GM12864 (cell line): Measurements from ENCODE around the gene HRH2.

ENCODE experiments used
- DNase-seq: peaks from one replicate; pipeline ENCODE4 v3.0.0-alpha.2; 2011; ENCODE audit warnings: low read depth
- H3K4me3 ChIP-seq: 2 replicates; pipeline ENCODE4 v1.5.1; 2011; ENCODE audit warnings: mild to moderate bottlenecking, low read depth, low read length, control low read depth
- CTCF ChIP-seq: IDR thresholded peaks from 2 replicates; pipeline ENCODE4 v1.5.1; 2011; ENCODE audit warnings: low read depth, mild to moderate bottlenecking, moderate library complexity, low read length, control low read depth, inconsistent platforms; ENCODE audit errors: missing control alignments

Gene HRH2

GRCh38 chr5:175675873-175676272 is 18.0 kb downstream of the HRH2 start:
- DNase-seq: no peak
- TF ChIP-seq CTCF: no peak
- H3K4me3 ChIP-seq: no peak overlapping the region

- no peak for TF ChIP-seq CTCF
- H3K4me3 ChIP-seq: no peak overlapping the region
- no peak for DNase-seq
Measured at GRCh38 chr5:175677571-175677970, 19.7 kb downstream of the HRH2 start.

GRCh38 chr5:175678074-175678473 is 20.2 kb downstream of the HRH2 start:
- TF ChIP-seq CTCF: no peak
- H3K4me3 ChIP-seq: no peak overlapping the region
- no peak for DNase-seq

GRCh38 chr5:175679411-175679810 is 21.5 kb downstream of the HRH2 start:
- no peak overlapping the region for H3K4me3 ChIP-seq
- no peak for TF ChIP-seq CTCF
- no peak for DNase-seq

GRCh38 chr5:175680020-175680419 is 22.1 kb downstream of the HRH2 start:
- no peak for DNase-seq
- H3K4me3 ChIP-seq: no peak overlapping the region
- TF ChIP-seq CTCF: no peak

GRCh38 chr5:175680463-175680862 is 22.6 kb downstream of the HRH2 start:
- DNase-seq: no peak
- H3K4me3 ChIP-seq: no peak overlapping the region
- TF ChIP-seq CTCF: no peak

- H3K4me3 ChIP-seq: no peak overlapping the region
- no peak for TF ChIP-seq CTCF
- no peak for DNase-seq
Measured at GRCh38 chr5:175681045-175681967, 23.4 kb downstream of the HRH2 start.
